OCI-LY7 (cell line): ENCODE measurements around the gene PRR14L. TPM values are rescaled to one million over a fixed set of nuclear protein-coding genes. Genes with fewer than 3 reads are reported as not detected.

Source experiments
- BruUV-seq: library from RNA; stranded (reverse); fragments of 400-500 nt; replicated peaks from 2 replicates; lab custom pipeline; 2021; lab: Mats Ljungman, UMichigan
- CTCF ChIA-PET: fragments of 300-600 bp; sonication (Branson Sonifier 250); formaldehyde crosslinking; loops from one replicate; lab custom pipeline; 2022; ENCODE audit warnings: antibody characterized with exemption; ENCODE audit not compliant: unreplicated experiment; lab: Charles Lee
- POLR2A ChIA-PET: fragments of 300-600 bp; sonication (Branson Sonifier 250); formaldehyde crosslinking; loops from one replicate; lab custom pipeline; 2022; ENCODE audit warnings: antibody characterized with exemption; lab: Charles Lee
- DNase-seq: peaks from one replicate; pipeline ENCODE4 v3.0.0-alpha.2; 2015; ENCODE audit warnings: low spot score
- H2AFZ ChIP-seq: fragments of 200-600 bp; sonication (generic), shearing (Covaris generic); 2 replicates; pipeline ENCODE4 v1.6.1; 2014; ENCODE audit warnings: mild to moderate bottlenecking, antibody characterized with exemption, low read length, moderate library complexity
- H3K27ac ChIP-seq: fragments of 200-600 bp; sonication (generic); 2 replicates; pipeline ENCODE4 v1.5.1; 2014; ENCODE audit warnings: mixed run types, low read depth, mild to moderate bottlenecking, moderate library complexity, low read length, inconsistent platforms; ENCODE audit not compliant: poor library complexity, severe bottlenecking
- H3K36me3 ChIP-seq: fragments of 200-600 bp; sonication (generic); 2 replicates; pipeline ENCODE4 v1.6.1; 2014; ENCODE audit warnings: mild to moderate bottlenecking, antibody characterized with exemption, low read length, moderate library complexity, mixed read lengths; ENCODE audit not compliant: insufficient read depth
- H3K4me1 ChIP-seq: fragments of 200-600 bp; sonication (generic); 2 replicates; pipeline ENCODE4 v1.5.1; 2014; ENCODE audit warnings: mild to moderate bottlenecking, low read length; ENCODE audit not compliant: insufficient read depth, poor library complexity, severe bottlenecking
- H3K4me2 ChIP-seq: fragments of 200-600 bp; sonication (generic); 2 replicates; pipeline ENCODE4 v1.6.1; 2014; ENCODE audit warnings: mild to moderate bottlenecking, low read length
- H3K4me3 ChIP-seq: fragments of 200-600 bp; sonication (generic); 2 replicates; pipeline ENCODE4 v1.5.1; 2014; ENCODE audit warnings: mild to moderate bottlenecking, low read depth, low read length; ENCODE audit not compliant: poor library complexity, severe bottlenecking
- H3K79me2 ChIP-seq: fragments of 200-600 bp; sonication (generic); 2 replicates; pipeline ENCODE4 v1.6.1; 2016; ENCODE audit warnings: low read depth, mild to moderate bottlenecking, low read length, moderate library complexity, mixed read lengths; ENCODE audit not compliant: insufficient read depth
- H3K9me2 ChIP-seq: fragments of 200-600 bp; sonication (generic); 2 replicates; pipeline ENCODE4 v1.6.1; 2016; ENCODE audit warnings: mild to moderate bottlenecking, low read length, mixed read lengths; ENCODE audit not compliant: insufficient read depth
- H3K9me3 ChIP-seq: fragments of 200-600 bp; sonication (generic); 2 replicates; pipeline ENCODE4 v1.6.1; 2014; ENCODE audit warnings: mild to moderate bottlenecking, mixed run types, low read length, mixed read lengths
- H4K20me1 ChIP-seq: fragments of 200-600 bp; sonication (generic); 2 replicates; pipeline ENCODE4 v1.6.1; 2014; ENCODE audit warnings: mild to moderate bottlenecking, antibody characterized with exemption, low read length, moderate library complexity, mixed read lengths; ENCODE audit not compliant: insufficient read depth
- CTCF ChIP-seq: fragments of 200-600 bp; sonication (generic); conservative IDR thresholded peaks from 2 replicates; pipeline ENCODE4 v1.5.1; 2014; ENCODE audit warnings: mild to moderate bottlenecking, antibody characterized with exemption, low read length, moderate library complexity, mixed read lengths
- EZH2phosphoT487 ChIP-seq: fragments of 200-600 bp; sonication (generic); IDR thresholded peaks from 2 replicates; pipeline ENCODE4 v1.6.1; 2018; ENCODE audit warnings: low read depth, borderline replicate concordance, mild to moderate bottlenecking, mixed run types, antibody characterized with exemption, low read length, moderate library complexity, mixed read lengths
- intact Hi-C: fragments of 100-400 bp; cut with micrococcal nuclease; formaldehyde crosslinking; loops from one replicate; pipeline ENCODE4 v1.10.0; 2022; ENCODE audit not compliant: unreplicated experiment
- total RNA-seq, 2 experiments: library from RNA; depleted of rRNA in 1 of 2; stranded (reverse); fragments of >200 nt in 1 of 2; shearing (Covaris generic) in 1 of 2; gene quantifications; 2 replicates each; pipeline ENCODE4 v1.2.3, GENCODE V29; 2014 to 2022

The PRR14L gene
- total RNA-seq, 2 experiments from 2014 or later = 21.9 to 51.1 TPM

- no peak for TF ChIP-seq CTCF
- no peak for TF ChIP-seq EZH2phosphoT487
- peaks cover 48% of the 10 kb centered on the region for H3K79me2 ChIP-seq
- DNase-seq = no peak
- no peak overlapping the region for H2AFZ ChIP-seq
- H3K9me3 ChIP-seq = no peaks in the 10 kb centered on the region
- H3K4me2 ChIP-seq = peak overlapping the region; percentile 9; the same call in 1 of the 2 replicates
- BruUV-seq = no TSS peak
- no peak overlapping the region for H3K27ac ChIP-seq
- intact Hi-C loops = no loop called here
- ChIA-PET POLR2A (interaction anchor here (0.7 to 1.4 kb wide), 6 partner anchors 10 to 440 kb away, joined by 3 to 5 read pairs (median 4); partner anchors contain the start of genes PISD and PRR14L), CTCF (no interaction called here)
- H3K36me3 ChIP-seq = peaks cover 20% of the 10 kb centered on the region
- no peaks in the 10 kb centered on the region for H3K9me2 ChIP-seq
- H3K4me1 ChIP-seq = peaks cover 38% of the 10 kb centered on the region
- H3K4me3 ChIP-seq = no peak overlapping the region
- peaks cover 6% of the 10 kb centered on the region; the same call in 1 of the 2 replicates for H4K20me1 ChIP-seq
Observed at GRCh38 chr22:31652911-31653684, 96.8 kb downstream of the PRR14L start.

- Histone ChIP-seq H4K20me1 (peaks cover 6% of the 10 kb centered on the region; the same call in 1 of the 2 replicates), H3K4me2 (no peak overlapping the region), H3K4me3 (no peak overlapping the region), H3K79me2 (peaks cover 45% of the 10 kb centered on the region; the same call in 1 of the 2 replicates), H3K9me3 (no peaks in the 10 kb centered on the region), H2AFZ (no peak overlapping the region), H3K9me2 (no peaks in the 10 kb centered on the region), H3K4me1 (peaks cover 38% of the 10 kb centered on the region), H3K36me3 (peaks cover 30% of the 10 kb centered on the region), H3K27ac (no peak overlapping the region)
- no peak for DNase-seq
- no TSS peak for BruUV-seq
- POLR2A ChIA-PET = no interaction called here
- TF ChIP-seq EZH2phosphoT487 (no peak), CTCF (no peak)
- intact Hi-C loops = no loop called here
- CTCF ChIA-PET = no interaction called here
Observed at GRCh38 chr22:31652088-31652487, 97.8 kb downstream of the PRR14L start.

GRCh38 chr22:31651664-31652063, 98.3 kb downstream of the PRR14L start:
- H4K20me1 ChIP-seq = peaks cover 6% of the 10 kb centered on the region; the same call in 1 of the 2 replicates
- no peak overlapping the region for H3K27ac ChIP-seq
- DNase-seq = no peak
- TF ChIP-seq EZH2phosphoT487 (no peak), CTCF (no peak)
- H3K36me3 ChIP-seq = peaks cover 35% of the 10 kb centered on the region
- BruUV-seq = no TSS peak
- no peaks in the 10 kb centered on the region for H3K9me3 ChIP-seq
- H3K9me2 ChIP-seq = no peaks in the 10 kb centered on the region
- CTCF ChIA-PET = no interaction called here
- H3K4me3 ChIP-seq = no peak overlapping the region
- H3K79me2 ChIP-seq = peaks cover 43% of the 10 kb centered on the region; the same call in 1 of the 2 replicates
- H3K4me1 ChIP-seq = peaks cover 38% of the 10 kb centered on the region
- H2AFZ ChIP-seq = no peak overlapping the region
- no peak overlapping the region for H3K4me2 ChIP-seq
- intact Hi-C loops = no loop called here
- POLR2A ChIA-PET = no interaction called here
